ENCODE results near the gene SETD3. TPM values are rescaled to one million over a fixed set of nuclear protein-coding genes. Genes with fewer than 3 reads are reported as not detected.
A peak's percentile ranks its signal among the peaks of the same experiment; 100 is the strongest.

Gene SETD3
- total and polyA plus RNA-seq, 2 experiments from 2014 or later = 43.3 to 54.6 TPM

GRCh38 chr14:99419905-99420304, 60.8 kb downstream of the SETD3 start:
- DNase-seq = no peak
- Histone ChIP-seq H3K4me2 (ENCODE audit: unreplicated experiment) (no peak overlapping the region), H3K9me3 (ENCODE audit: low read depth) (no peaks in the 10 kb centered on the region), H3K4me3 (no peak overlapping the region), H4K20me1 (ENCODE audit: insufficient read depth) (no peaks in the 10 kb centered on the region), H2AFZ (no peak overlapping the region), H3K9me2 (ENCODE audit: insufficient read depth) (no peaks in the 10 kb centered on the region), H3K27ac (no peak overlapping the region), H3K4me1 (ENCODE audit: insufficient read depth) (peaks cover 13% of the 10 kb centered on the region; the same call in 1 of the 2 replicates), H3K9ac (no peak overlapping the region), H3K27me3 (replicated peaks; ENCODE audit: insufficient read depth) (no peaks in the 10 kb centered on the region), H3K79me2 (ENCODE audit: insufficient read depth) (peaks cover 16% of the 10 kb centered on the region), H3K36me3 (ENCODE audit: low read depth) (no peaks in the 10 kb centered on the region), H3F3A (ENCODE audit: insufficient read depth) (peaks cover 17% of the 10 kb centered on the region)
- no peak for TF ChIP-seq EZH2phosphoT487 (IDR thresholded peaks at IDR 0.05; ENCODE audit: insufficient read depth, low read depth)
- no peak for TF ChIP-seq EZH2 (IDR thresholded peaks at IDR 0.05; ENCODE audit: insufficient read depth, poor library complexity, severe bottlenecking)
- 97% methylated on average over 4 of the region's 4 CpGs for WGBS, 2 experiments (ENCODE audit: low coverage in 1 of 2, low lambda C conversion rate in 2 of 2, missing lambda C conversion rate in 2 of 2)
- in situ Hi-C loops (cut with MboI) = no loop called here

- TF ChIP-seq EZH2phosphoT487 (IDR thresholded peaks at IDR 0.05; ENCODE audit: insufficient read depth, low read depth) (no peak), EZH2 (IDR thresholded peaks at IDR 0.05; ENCODE audit: insufficient read depth, poor library complexity, severe bottlenecking) (no peak)
- Histone ChIP-seq H3F3A (ENCODE audit: insufficient read depth) (peaks cover 20% of the 10 kb centered on the region), H4K20me1 (ENCODE audit: insufficient read depth) (no peaks in the 10 kb centered on the region), H3K79me2 (ENCODE audit: insufficient read depth) (peaks cover 15% of the 10 kb centered on the region), H3K36me3 (ENCODE audit: low read depth) (no peaks in the 10 kb centered on the region), H3K9me2 (ENCODE audit: insufficient read depth) (no peaks in the 10 kb centered on the region), H3K9me3 (ENCODE audit: low read depth) (no peaks in the 10 kb centered on the region), H3K27me3 (replicated peaks; ENCODE audit: insufficient read depth) (no peaks in the 10 kb centered on the region), H3K27ac (no peak overlapping the region), H2AFZ (no peak overlapping the region), H3K9ac (0 out of 2 replicates have a peak overlapping the region, but pooled peaks have one; percentile 9), H3K4me2 (ENCODE audit: unreplicated experiment) (no peak overlapping the region), H3K4me1 (ENCODE audit: insufficient read depth) (peaks cover 13% of the 10 kb centered on the region; the same call in 1 of the 2 replicates), H3K4me3 (no peak overlapping the region)
- DNase-seq = no peak
- WGBS, 2 experiments (ENCODE audit: low coverage in 1 of 2, low lambda C conversion rate in 2 of 2, missing lambda C conversion rate in 2 of 2) = 58 to 75% methylated on average over 1 of the region's 1 CpG
- in situ Hi-C loops (cut with MboI) = no loop called here
Observed at GRCh38 chr14:99418242-99418641, 62.4 kb downstream of the SETD3 start.

- DNase-seq = no peak
- H3K9me3 ChIP-seq (ENCODE audit: low read depth) = no peaks in the 10 kb centered on the region
- no peaks in the 10 kb centered on the region for H4K20me1 ChIP-seq (ENCODE audit: insufficient read depth)
- TF ChIP-seq EZH2phosphoT487 (IDR thresholded peaks at IDR 0.05; ENCODE audit: insufficient read depth, low read depth) = no peak
- no peak for TF ChIP-seq EZH2 (IDR thresholded peaks at IDR 0.05; ENCODE audit: insufficient read depth, poor library complexity, severe bottlenecking)
- no peaks in the 10 kb centered on the region for H3K9me2 ChIP-seq (ENCODE audit: insufficient read depth)
- no peak overlapping the region for H3K9ac ChIP-seq
- 86 to 90% methylated on average over 5 of the region's 5 CpGs for WGBS, 2 experiments (ENCODE audit: low coverage in 1 of 2, low lambda C conversion rate in 2 of 2, missing lambda C conversion rate in 2 of 2)
- no peak overlapping the region for H2AFZ ChIP-seq
- H3F3A ChIP-seq (ENCODE audit: insufficient read depth) = peaks cover 20% of the 10 kb centered on the region
- peaks cover 7% of the 10 kb centered on the region for H3K36me3 ChIP-seq (ENCODE audit: low read depth)
- peaks cover 3% of the 10 kb centered on the region; the same call in 1 of the 2 replicates for H3K79me2 ChIP-seq (ENCODE audit: insufficient read depth)
- no peak overlapping the region for H3K4me2 ChIP-seq (ENCODE audit: unreplicated experiment)
- H3K4me3 ChIP-seq = no peak overlapping the region
- peaks cover 16% of the 10 kb centered on the region; the same call in 1 of the 2 replicates for H3K4me1 ChIP-seq (ENCODE audit: insufficient read depth)
- in situ Hi-C loops (cut with MboI) = no loop called here
- no peaks in the 10 kb centered on the region for H3K27me3 ChIP-seq (replicated peaks; ENCODE audit: insufficient read depth)
- H3K27ac ChIP-seq = no peak overlapping the region
Observed at GRCh38 chr14:99416909-99417308, 63.8 kb downstream of the SETD3 start.

- H3K36me3 ChIP-seq (ENCODE audit: low read depth) = peaks cover 9% of the 10 kb centered on the region
- no peaks in the 10 kb centered on the region for H3K9me2 ChIP-seq (ENCODE audit: insufficient read depth)
- no peak for TF ChIP-seq EZH2 (IDR thresholded peaks at IDR 0.05; ENCODE audit: insufficient read depth, poor library complexity, severe bottlenecking)
- 0 out of 2 replicates have a peak, but pooled peaks have one; percentile 64 for TF ChIP-seq EZH2phosphoT487 (IDR thresholded peaks at IDR 0.05; ENCODE audit: insufficient read depth, low read depth)
- H3K27ac ChIP-seq = peak overlapping the region; percentile 52
- H2AFZ ChIP-seq = no peak overlapping the region
- peak; percentile 86 for DNase-seq
- H4K20me1 ChIP-seq (ENCODE audit: insufficient read depth) = no peaks in the 10 kb centered on the region
- WGBS, 2 experiments (ENCODE audit: low coverage in 1 of 2, low lambda C conversion rate in 2 of 2, missing lambda C conversion rate in 2 of 2) = 7 to 8% methylated on average over 2 of the region's 2 CpGs
- in situ Hi-C loops (cut with MboI) = no loop called here
- peak overlapping the region; percentile 27 for H3K4me2 ChIP-seq (ENCODE audit: unreplicated experiment)
- H3K9ac ChIP-seq = peak overlapping the region; percentile 18; the same call in 1 of the 2 replicates
- H3F3A ChIP-seq (ENCODE audit: insufficient read depth) = peaks cover 20% of the 10 kb centered on the region
- H3K79me2 ChIP-seq (ENCODE audit: insufficient read depth) = peaks cover 3% of the 10 kb centered on the region; the same call in 1 of the 2 replicates
- no peaks in the 10 kb centered on the region for H3K9me3 ChIP-seq (ENCODE audit: low read depth)
- H3K4me3 ChIP-seq = 0 out of 2 replicates have a peak overlapping the region, but pooled peaks have one; percentile 17
- no peaks in the 10 kb centered on the region for H3K27me3 ChIP-seq (replicated peaks; ENCODE audit: insufficient read depth)
- peaks cover 16% of the 10 kb centered on the region; the same call in 1 of the 2 replicates for H3K4me1 ChIP-seq (ENCODE audit: insufficient read depth)
Observed at GRCh38 chr14:99415496-99416281, 65.0 kb downstream of the SETD3 start.

Data from GM23248 (cell line).